LNCAP (cell line): ENCODE measurements around the gene SEL1L.

Experiments
- CTCF ChIP-seq: fragments of 450-650 bp; IDR thresholded peaks from 2 replicates; pipeline ENCODE4 v1.5.1; 2017; ENCODE audit warnings: mild to moderate bottlenecking

SEL1L gene

GRCh38 chr14:81478446-81478845 is 55.2 kb downstream of the SEL1L start:
- TF ChIP-seq CTCF, result no peak

- no peak for TF ChIP-seq CTCF
Measured at GRCh38 chr14:81476816-81477215, 56.8 kb downstream of the SEL1L start.

- TF ChIP-seq CTCF, result no peak
Measured at GRCh38 chr14:81474685-81475324, 58.8 kb downstream of the SEL1L start.

- no peak for TF ChIP-seq CTCF
Measured at GRCh38 chr14:81474148-81474492, 59.5 kb downstream of the SEL1L start.

- TF ChIP-seq CTCF, result no peak
Measured at GRCh38 chr14:81473456-81474147, 60.1 kb downstream of the SEL1L start.

GRCh38 chr14:81472096-81472800 is 61.4 kb downstream of the SEL1L start:
- no peak for TF ChIP-seq CTCF

- no peak for TF ChIP-seq CTCF
Measured at GRCh38 chr14:81471062-81471461, 62.6 kb downstream of the SEL1L start.
